HEK293 (cell line): Measurements from ENCODE around the gene ACTN4.

Experiments used
- CTCF ChIA-PET: fragments of 350-600 bp; formaldehyde crosslinking; extraction: SDS; loops from one replicate; lab custom pipeline; 2021; ENCODE audit warnings: antibody characterized with exemption; lab: Yijun Ruan, JAX
- POLR2A ChIA-PET: fragments of 300-600 bp; formaldehyde crosslinking; extraction: SDS; loops from one replicate; lab custom pipeline; 2020; ENCODE audit warnings: antibody characterized with exemption, inconsistent platforms; lab: Yijun Ruan, JAX
- H3K27ac ChIP-seq: fragments of 200-500 bp; sonication (Bioruptor generic); 2 replicates; pipeline ENCODE4 v1.5.1; 2014; ENCODE audit warnings: low read depth, low read length, control low read depth, inconsistent platforms; ENCODE audit errors: extremely low read depth
- H3K36me3 ChIP-seq, 2 experiments: fragments of 200-500 bp in 1 of 2; sonication (Bioruptor generic) in 1 of 2; 1 replicate in 1 of 2; 2 replicates in 1 of 2; pipeline ENCODE4 v1.5.1; 2014 to 2017; ENCODE audit warnings: inconsistent platforms in 2 of 2, low read length in 2 of 2; ENCODE audit not compliant: control insufficient read depth in 2 of 2, insufficient read depth in 1 of 2
- H3K4me1 ChIP-seq: fragments of 200-500 bp; sonication (Bioruptor generic); 2 replicates; pipeline ENCODE4 v1.5.1; 2014; ENCODE audit warnings: mild to moderate bottlenecking, low read length, inconsistent platforms; ENCODE audit not compliant: control insufficient read depth, insufficient read depth
- H3K4me3 ChIP-seq: 2 replicates; pipeline ENCODE4 v1.5.1; 2011; ENCODE audit warnings: low read depth, mild to moderate bottlenecking, control low read depth, low read length, moderate library complexity
- H3K9me3 ChIP-seq: fragments of 200-500 bp; sonication (Bioruptor generic); 2 replicates; pipeline ENCODE4 v1.5.1; 2014; ENCODE audit warnings: low read depth, low read length, inconsistent platforms; ENCODE audit not compliant: control insufficient read depth, insufficient read depth
- ELK4 ChIP-seq: IDR thresholded peaks from 2 replicates; pipeline ENCODE4 v1.6.1; 2011; ENCODE audit warnings: mild to moderate bottlenecking, low read depth, low read length, borderline replicate concordance
- GLIS2 ChIP-seq: fragments of 450-650 bp; formaldehyde crosslinking; IDR thresholded peaks from 2 replicates; pipeline ENCODE4 v1.5.1; 2016; ENCODE audit warnings: missing biosample characterization, missing genetic modification characterization
- REST ChIP-seq: fragments of 450-650 bp; formaldehyde crosslinking; IDR thresholded peaks from 2 replicates; pipeline ENCODE4 v1.5.1; 2016; ENCODE audit warnings: missing biosample characterization, missing genetic modification characterization
- ZBTB11 ChIP-seq: fragments of 450-650 bp; formaldehyde crosslinking; conservative IDR thresholded peaks from 2 replicates; pipeline ENCODE4 v1.5.1; 2016; ENCODE audit warnings: low read depth, missing biosample characterization, missing genetic modification characterization
- ZIC2 ChIP-seq: fragments of 450-650 bp; formaldehyde crosslinking; IDR thresholded peaks from 2 replicates; pipeline ENCODE4 v1.5.1; 2016; ENCODE audit warnings: missing biosample characterization, missing genetic modification characterization
- ZNF10 ChIP-seq: fragments of 450-650 bp; formaldehyde crosslinking; IDR thresholded peaks from 2 replicates; pipeline ENCODE4 v1.5.1; 2017; ENCODE audit warnings: missing biosample characterization, missing genetic modification characterization
- ZNF121 ChIP-seq: fragments of 450-650 bp; formaldehyde crosslinking; IDR thresholded peaks from 2 replicates; pipeline ENCODE4 v1.5.1; 2016; ENCODE audit warnings: missing biosample characterization, missing genetic modification characterization
- ZNF560 ChIP-seq: fragments of 450-650 bp; formaldehyde crosslinking; IDR thresholded peaks from 2 replicates; pipeline ENCODE4 v1.5.1; 2017; ENCODE audit warnings: missing biosample characterization, missing genetic modification characterization, borderline replicate concordance
- ZNF561 ChIP-seq: fragments of 450-650 bp; IDR thresholded peaks from 2 replicates; pipeline ENCODE4 v1.5.1; 2018; ENCODE audit warnings: missing biosample characterization, missing genetic modification characterization, borderline replicate concordance
- ZNF600 ChIP-seq: fragments of 450-650 bp; formaldehyde crosslinking; IDR thresholded peaks from 2 replicates; pipeline ENCODE4 v1.5.1; 2016; ENCODE audit warnings: missing biosample characterization, missing genetic modification characterization
- ZNF629 ChIP-seq: fragments of 450-650 bp; formaldehyde crosslinking; IDR thresholded peaks from 2 replicates; pipeline ENCODE4 v1.5.1; 2017; ENCODE audit warnings: missing biosample characterization, missing genetic modification characterization
- ZNF704 ChIP-seq: fragments of 450-650 bp; formaldehyde crosslinking; IDR thresholded peaks from 2 replicates; pipeline ENCODE4 v1.5.1; 2016; ENCODE audit warnings: missing biosample characterization, missing genetic modification characterization
- ZNF76 ChIP-seq: fragments of 450-650 bp; formaldehyde crosslinking; IDR thresholded peaks from 2 replicates; pipeline ENCODE4; 2016; ENCODE audit warnings: low read depth, missing biosample characterization, missing genetic modification characterization, borderline replicate concordance
- ZNF830 ChIP-seq: fragments of 450-650 bp; IDR thresholded peaks from 2 replicates; pipeline ENCODE4 v1.5.0; 2018; ENCODE audit warnings: missing biosample characterization, missing genetic modification characterization, low read depth, mild to moderate bottlenecking, moderate library complexity

The ACTN4 gene

GRCh38 chr19:38687837-38688378 lies 40.5 kb downstream of the ACTN4 start:
- no peak for TF ChIP-seq ZNF561
- TF ChIP-seq ZNF10 (tag by site-specific recombination) = no peak
- no peak for TF ChIP-seq ZBTB11
- TF ChIP-seq ZNF121 (tag by site-specific recombination) = peak; percentile 13; the same call in 1 of the 2 replicates
- POLR2A ChIA-PET = interaction anchor here (0.6 kb wide), 2 partner anchors 17 to 40 kb away, joined by 3 to 5 read pairs; no protein-coding TSS in a partner anchor
- peaks cover 12 to 18% of the 10 kb centered on the region in 2 experiments for H3K36me3 ChIP-seq
- H3K4me3 ChIP-seq = no peak overlapping the region
- CTCF ChIA-PET = interaction anchor here (0.6 kb wide), 3 partner anchors 25 to 143 kb away, joined by 3 read pairs; no protein-coding TSS in a partner anchor
- H3K27ac ChIP-seq = no peak overlapping the region
- peaks cover 39% of the 10 kb centered on the region for H3K4me1 ChIP-seq
- no peaks in the 10 kb centered on the region for H3K9me3 ChIP-seq

GRCh38 chr19:38690146-38690545 lies 42.7 kb downstream of the ACTN4 start:
- TF ChIP-seq ZIC2 (tag by site-specific recombination) = peak; percentile 55
- no peak for TF ChIP-seq ZNF830 (tag by site-specific recombination)
- no peak overlapping the region for H3K4me3 ChIP-seq
- no peaks in the 10 kb centered on the region for H3K9me3 ChIP-seq
- H3K27ac ChIP-seq = peak overlapping the region; percentile 22; the same call in 1 of the 2 replicates
- peaks cover 21% of the 10 kb centered on the region for H3K4me1 ChIP-seq
- ChIA-PET POLR2A (interaction anchor here (0.6 to 3.0 kb wide), 3 partner anchors 13 to 42 kb away, joined by 3 to 23 read pairs (median 4); partner anchors contain the start of gene ACTN4), CTCF (interaction anchor here (0.9 to 1.4 kb wide), 7 partner anchors 10 to 287 kb away, joined by 3 to 7 read pairs (median 4); partner anchors contain the start of gene FAM98C)
- H3K36me3 ChIP-seq = peaks cover 17 to 28% of the 10 kb centered on the region in 2 experiments

GRCh38 chr19:38690832-38691231 lies 43.4 kb downstream of the ACTN4 start:
- TF ChIP-seq ZNF600 (tag by site-specific recombination) (peak; percentile 8; the same call in 1 of the 2 replicates), ZNF560 (tag by site-specific recombination) (no peak)
- peaks cover 18 to 32% of the 10 kb centered on the region in 2 experiments for H3K36me3 ChIP-seq
- no peak overlapping the region for H3K4me3 ChIP-seq
- ChIA-PET CTCF (interaction anchor here (0.6 to 1.4 kb wide), 8 partner anchors 9 to 176 kb away, joined by 3 to 7 read pairs (median 3); no protein-coding TSS in a partner anchor), POLR2A (interaction anchor here (0.6 to 3.0 kb wide), 6 partner anchors 10 to 1399 kb away, joined by 3 to 23 read pairs (median 4); partner anchors contain the start of genes ACTN4, MRPS12 and SARS2)
- H3K9me3 ChIP-seq = no peaks in the 10 kb centered on the region
- H3K4me1 ChIP-seq = peaks cover 14% of the 10 kb centered on the region
- H3K27ac ChIP-seq = peak overlapping the region; percentile 22; the same call in 1 of the 2 replicates

- Histone ChIP-seq H3K36me3 (peaks cover 28 to 33% of the 10 kb centered on the region in 2 experiments), H3K27ac (peak overlapping the region; percentile 30; the same call in 1 of the 2 replicates), H3K9me3 (no peaks in the 10 kb centered on the region), H3K4me3 (no peak overlapping the region), H3K4me1 (peaks cover 6% of the 10 kb centered on the region; the same call in 1 of the 2 replicates)
- ChIA-PET CTCF (interaction anchor here (1.1 to 1.2 kb wide), 3 partner anchors 54 to 177 kb away, joined by 3 to 4 read pairs (median 3); no protein-coding TSS in a partner anchor), POLR2A (interaction anchor here (1.0 to 3.0 kb wide), 3 partner anchors 8 to 239 kb away, joined by 3 to 23 read pairs (median 3); partner anchors contain the start of genes ACTN4, MRPS12 and SARS2)
- TF ChIP-seq ZNF629 (peak; percentile 48; the same call in 1 of the 2 replicates), GLIS2 (tag by site-specific recombination) (no peak), ZNF76 (tag by site-specific recombination) (no peak), ZNF600 (tag by site-specific recombination) (peak; percentile 34), ZNF704 (tag by site-specific recombination) (no peak), ELK4 (no peak), REST (tag by site-specific recombination) (no peak)
- TF ChIP-seq, all 188 proteins: peak for 2
Measured at GRCh38 chr19:38691938-38692457, 44.5 kb downstream of the ACTN4 start.
